Spleen (tissue), 7 donors: ENCODE data around the gene OR5AP2.

ENCODE experiments used
- POLR2A ChIP-seq, 3 donors: fragments of 450-650 bp; IDR thresholded peaks; one replicate each; pipeline ENCODE4 v1.5.1; 2017; ENCODE audit warnings: antibody characterized with exemption in 3 of 3, mild to moderate bottlenecking in 1 of 3
- POLR2AphosphoS5 ChIP-seq, 3 donors: sonication (generic); formaldehyde crosslinking; IDR thresholded peaks; one replicate each; pipeline ENCODE4 v1.5.1; 2017; ENCODE audit warnings: antibody characterized with exemption in 3 of 3
- TF ChIP-seq, protein P1 (sequence below), 11 experiments: fragments of 200-600 bp in 7 of 11; fragments of 450-650 bp in 4 of 11; sonication (generic) in 4 of 11; IDR thresholded peaks in 8 of 11; conservative IDR thresholded peaks in 3 of 11; 1 replicate in 7 of 11; 2 replicates in 4 of 11; pipeline versions ENCODE4 v1.4.0 to v1.8.0; 2016 to 2021; ENCODE audit warnings: antibody characterized with exemption in 11 of 11, inconsistent platforms in 4 of 11, mild to moderate bottlenecking in 1 of 11
- donor health status: DM: no; HTN: no; CAD: no; lungs with moderate emphysema.
- donor health status: DM: no; HTN: no; CAD: no.
- donor health status: DM: no; HTN: no; CAD: no.

DNA sequence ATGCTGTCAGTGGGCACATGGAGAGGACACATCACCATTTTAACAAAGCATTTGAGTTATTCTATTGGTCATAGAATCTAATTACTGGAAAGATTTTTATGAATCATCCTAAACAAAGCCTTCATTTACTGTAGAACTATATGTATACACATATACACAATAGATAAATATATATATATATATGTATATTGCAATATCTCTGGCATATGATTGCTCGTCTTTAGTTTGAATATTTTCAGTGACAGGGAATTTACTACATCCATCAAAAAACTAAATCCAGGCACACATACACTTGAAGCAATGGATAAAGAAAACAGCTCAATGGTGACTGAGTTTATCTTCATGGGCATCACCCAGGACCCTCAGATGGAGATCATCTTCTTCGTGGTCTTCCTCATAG, 21.1 kb upstream of the OR5AP2 start, which contains the start of gene OR5AR1:
- TF ChIP-seq, protein P1, sequence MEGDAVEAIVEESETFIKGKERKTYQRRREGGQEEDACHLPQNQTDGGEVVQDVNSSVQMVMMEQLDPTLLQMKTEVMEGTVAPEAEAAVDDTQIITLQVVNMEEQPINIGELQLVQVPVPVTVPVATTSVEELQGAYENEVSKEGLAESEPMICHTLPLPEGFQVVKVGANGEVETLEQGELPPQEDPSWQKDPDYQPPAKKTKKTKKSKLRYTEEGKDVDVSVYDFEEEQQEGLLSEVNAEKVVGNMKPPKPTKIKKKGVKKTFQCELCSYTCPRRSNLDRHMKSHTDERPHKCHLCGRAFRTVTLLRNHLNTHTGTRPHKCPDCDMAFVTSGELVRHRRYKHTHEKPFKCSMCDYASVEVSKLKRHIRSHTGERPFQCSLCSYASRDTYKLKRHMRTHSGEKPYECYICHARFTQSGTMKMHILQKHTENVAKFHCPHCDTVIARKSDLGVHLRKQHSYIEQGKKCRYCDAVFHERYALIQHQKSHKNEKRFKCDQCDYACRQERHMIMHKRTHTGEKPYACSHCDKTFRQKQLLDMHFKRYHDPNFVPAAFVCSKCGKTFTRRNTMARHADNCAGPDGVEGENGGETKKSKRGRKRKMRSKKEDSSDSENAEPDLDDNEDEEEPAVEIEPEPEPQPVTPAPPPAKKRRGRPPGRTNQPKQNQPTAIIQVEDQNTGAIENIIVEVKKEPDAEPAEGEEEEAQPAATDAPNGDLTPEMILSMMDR (IDR thresholded peaks at IDR 0.05 in 8 of 11, conservative IDR thresholded peaks at IDR 0.05 in 3 of 11), result no peak
- TF ChIP-seq POLR2A (IDR thresholded peaks at IDR 0.05) (no peak), POLR2AphosphoS5 (IDR thresholded peaks at IDR 0.05) (no peak)
